H1 (cell line): ENCODE data around the gene AIF1. TPM values are rescaled to one million over a fixed set of nuclear protein-coding genes. Genes with fewer than 3 reads are reported as not detected.

Experiments used
- CBX5 ChIP-seq: fragments of 300-800, 300-1000 bp; sonication (generic); IDR thresholded peaks from 2 replicates; pipeline ENCODE4 v1.7.1; 2016; ENCODE audit warnings: antibody characterized with exemption, low read length, low read depth
- CREB1 ChIP-seq: IDR thresholded peaks from 2 replicates; pipeline ENCODE4 v1.6.1; 2012; ENCODE audit warnings: inconsistent platforms
- EP300 ChIP-seq, 2 experiments: IDR thresholded peaks; 1 replicate in 1 of 2; 2 replicates in 1 of 2; pipeline ENCODE4 v1.6.1; 2011 to 2012; ENCODE audit warnings: low read depth in 2 of 2, low read length in 2 of 2, mild to moderate bottlenecking in 2 of 2, borderline replicate concordance in 1 of 2, inconsistent platforms in 1 of 2, moderate library complexity in 1 of 2
- FOSL1 ChIP-seq: IDR thresholded peaks from 2 replicates; pipeline ENCODE4 v1.6.1; 2011; ENCODE audit warnings: mild to moderate bottlenecking, low read depth, low read length, moderate library complexity; ENCODE audit not compliant: insufficient read depth
- GABPA ChIP-seq: IDR thresholded peaks from 2 replicates; pipeline ENCODE4 v1.6.1; 2011; ENCODE audit warnings: mild to moderate bottlenecking, low read length, moderate library complexity, borderline replicate concordance; ENCODE audit not compliant: insufficient read depth
- HDAC6 ChIP-seq: IDR thresholded peaks from one replicate; pipeline ENCODE4 v1.7.1; 2012; ENCODE audit warnings: low read depth, mild to moderate bottlenecking, inconsistent platforms, low read length, moderate library complexity
- JUND ChIP-seq: IDR thresholded peaks from 2 replicates; pipeline ENCODE4 v1.6.1; 2011; ENCODE audit warnings: mild to moderate bottlenecking, improper control_type of control experiment, low read length
- KDM4A ChIP-seq: IDR thresholded peaks from one replicate; pipeline ENCODE4 v1.7.1; 2012; ENCODE audit warnings: low read depth, mild to moderate bottlenecking, moderate library complexity, low read length, inconsistent platforms; ENCODE audit not compliant: severe bottlenecking
- KDM5A ChIP-seq: fragments of 200-600 bp; IDR thresholded peaks from 2 replicates; pipeline ENCODE4 v1.7.1; 2012; ENCODE audit warnings: mild to moderate bottlenecking, low read length, inconsistent platforms, mixed read lengths
- MAFK ChIP-seq: IDR thresholded peaks from 2 replicates; pipeline ENCODE4 v1.6.1; 2012; ENCODE audit warnings: low read depth, mild to moderate bottlenecking, improper control_type of control experiment, low read length
- MAX ChIP-seq: IDR thresholded peaks from 2 replicates; pipeline ENCODE4 v1.6.1; 2012; ENCODE audit warnings: inconsistent platforms
- POU5F1 ChIP-seq: IDR thresholded peaks from 2 replicates; pipeline ENCODE4 v1.6.1; 2011; ENCODE audit warnings: low read depth, mild to moderate bottlenecking, low read length, moderate library complexity
- RBBP5 ChIP-seq: IDR thresholded peaks from 2 replicates; pipeline ENCODE4 v1.7.1; 2012; ENCODE audit warnings: low read depth, mild to moderate bottlenecking, inconsistent platforms, low read length, moderate library complexity, borderline replicate concordance
- RXRA ChIP-seq: IDR thresholded peaks from 2 replicates; pipeline ENCODE4 v1.6.1; 2011; ENCODE audit warnings: low read depth, mild to moderate bottlenecking, low read length, moderate library complexity; ENCODE audit not compliant: insufficient read depth
- SAP30 ChIP-seq: fragments of 300-600 bp; sonication (generic); IDR thresholded peaks from 2 replicates; pipeline ENCODE4 v1.7.1; 2012; ENCODE audit warnings: low read length, moderate library complexity, mild to moderate bottlenecking, inconsistent platforms; ENCODE audit not compliant: insufficient read depth, insufficient replicate concordance
- SIN3A ChIP-seq, 2 experiments: IDR thresholded peaks in 1 of 2; conservative IDR thresholded peaks in 1 of 2; 2 replicates each; pipeline ENCODE4 v1.6.1; 2011 to 2012; ENCODE audit warnings: low read length in 2 of 2, improper control_type of control experiment in 1 of 2, low read depth in 1 of 2, mild to moderate bottlenecking in 1 of 2
- SIRT6 ChIP-seq: IDR thresholded peaks from one replicate; pipeline ENCODE4 v1.7.1; 2012; ENCODE audit warnings: low read length, inconsistent platforms
- SRF ChIP-seq: IDR thresholded peaks from 2 replicates; pipeline ENCODE4 v1.6.1; 2011; ENCODE audit warnings: mild to moderate bottlenecking, low read depth, low read length, moderate library complexity
- ZNF274 ChIP-seq: IDR thresholded peaks from 2 replicates; pipeline ENCODE4 v1.7.0; 2012; ENCODE audit warnings: low read length, borderline replicate concordance; ENCODE audit errors: extremely low read depth
- polyA plus RNA-seq, 7 experiments: library from polyadenylated mRNA; depleted of rRNA in 3 of 7; stranded (reverse) in 5 of 7; unstranded in 2 of 7; fragments of >200 nt in 5 of 7; fragments of 200-250 nt in 2 of 7; gene quantifications; 1 replicate in 5 of 7; 2 replicates in 1 of 7; 4 replicates in 1 of 7; pipeline versions ENCODE4 v1.2.1 to v1.2.3, GENCODE V29; 2011 to 2013; ENCODE audit warnings: missing spikeins in 2 of 7, mixed read lengths in 2 of 7
- total RNA-seq: library from RNA; stranded (reverse); fragmentation: NEBNext Ultra II Directional; extraction: Animal tissue kit (Norgen Biotek cat#: 25700); gene quantifications from 2 replicates; pipeline ENCODE4 v1.2.1, GENCODE V29; 2021
- TF ChIP-seq, protein P1 (sequence below): IDR thresholded peaks from 2 replicates; pipeline ENCODE4 v1.6.1; 2012; ENCODE audit warnings: low read length, inconsistent platforms

The AIF1 gene
- total and polyA plus RNA-seq, 2 of the 8 experiments (the other 6 are each of a cell fraction or from before 2014, with no cell fraction given): 6.3 to 9.8 TPM

GRCh38 chr6:31620586-31621319 lies 5.7 kb downstream of the AIF1 start, which contains the start of gene PRRC2A (continued):
- no peak for TF ChIP-seq ZNF274
- TF ChIP-seq JUND: no peak
- no peak; the same call in 1 of the 2 replicates for TF ChIP-seq CREB1
- TF ChIP-seq SAP30: no peak
- TF ChIP-seq SIRT6: no peak
- TF ChIP-seq, protein P1, sequence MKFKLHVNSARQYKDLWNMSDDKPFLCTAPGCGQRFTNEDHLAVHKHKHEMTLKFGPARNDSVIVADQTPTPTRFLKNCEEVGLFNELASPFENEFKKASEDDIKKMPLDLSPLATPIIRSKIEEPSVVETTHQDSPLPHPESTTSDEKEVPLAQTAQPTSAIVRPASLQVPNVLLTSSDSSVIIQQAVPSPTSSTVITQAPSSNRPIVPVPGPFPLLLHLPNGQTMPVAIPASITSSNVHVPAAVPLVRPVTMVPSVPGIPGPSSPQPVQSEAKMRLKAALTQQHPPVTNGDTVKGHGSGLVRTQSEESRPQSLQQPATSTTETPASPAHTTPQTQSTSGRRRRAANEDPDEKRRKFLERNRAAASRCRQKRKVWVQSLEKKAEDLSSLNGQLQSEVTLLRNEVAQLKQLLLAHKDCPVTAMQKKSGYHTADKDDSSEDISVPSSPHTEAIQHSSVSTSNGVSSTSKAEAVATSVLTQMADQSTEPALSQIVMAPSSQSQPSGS: no peak
- no peak for TF ChIP-seq MAFK
- TF ChIP-seq CBX5: no peak
- no peak for TF ChIP-seq HDAC6
- no peak for TF ChIP-seq RXRA
- peak; percentile 54; the same call in 1 of the 2 replicates for TF ChIP-seq MAX
- peak; percentile 26 for TF ChIP-seq KDM4A
- TF ChIP-seq GABPA: no peak
- TF ChIP-seq EP300 (IDR thresholded peaks at IDR 0.05; ENCODE audit: borderline replicate concordance in 1 of 2, low read depth in 2 of 2, low read length in 2 of 2): peak; percentile 2 to 33; a peak in 2 of 3 replicates
- 0 out of 2 replicates have a peak, but pooled peaks have one; percentile 30 for TF ChIP-seq RBBP5
- TF ChIP-seq KDM5A: 0 out of 2 replicates have a peak, but pooled peaks have one; percentile 20
- TF ChIP-seq SIN3A (conservative IDR thresholded peaks at IDR 0.05 in 1 of 2, IDR thresholded peaks at IDR 0.05 in 1 of 2; ENCODE audit: low read depth in 1 of 2, low read length in 2 of 2): peak in 1 of 2 experiments; percentile 63; a peak in 1 of 4 replicates
- TF ChIP-seq SRF: no peak
- 0 out of 2 replicates have a peak, but pooled peaks have one; percentile 21 for TF ChIP-seq FOSL1
- no peak for TF ChIP-seq POU5F1
